ENCODE data around the gene RUBCNL. TPM values are rescaled to one million over a fixed set of nuclear protein-coding genes. Genes with fewer than 3 reads are reported as not detected.

RUBCNL gene
- total and polyA plus RNA-seq, 2 experiments from 2014 or later = 0.44 to 1.0 TPM

- Histone ChIP-seq H4K20me1 (ENCODE audit: insufficient read depth, poor library complexity, severe bottlenecking) (no peaks in the 10 kb centered on the region), H3K27me3 (no peaks in the 10 kb centered on the region), H2AFZ (no peak overlapping the region), H3K4me2 (no peak overlapping the region), H3K27ac (no peak overlapping the region), H3K9me2 (replicated peaks; ENCODE audit: insufficient read depth) (no peaks in the 10 kb centered on the region), H3K4me1 (ENCODE audit: insufficient read depth) (no peaks in the 10 kb centered on the region), H3K36me3 (replicated peaks; ENCODE audit: insufficient read depth, low read depth) (no peaks in the 10 kb centered on the region), H3K79me2 (no peaks in the 10 kb centered on the region), H3K9me3 (ENCODE audit: low read depth) (no peaks in the 10 kb centered on the region), H3K4me3 (no peak overlapping the region)
- 91% methylated on average over 5 of the region's 5 CpGs for WGBS (ENCODE audit: low lambda C conversion rate, missing lambda C conversion rate)
- DNase-seq (ENCODE audit: low spot score) = no peak
- TF ChIP-seq CTCF (IDR thresholded peaks at IDR 0.05; ENCODE audit: poor library complexity) (no peak), EZH2 (IDR thresholded peaks at IDR 0.05; ENCODE audit: borderline replicate concordance) (no peak), EZH2phosphoT487 (IDR thresholded peaks at IDR 0.05; ENCODE audit: low read depth, severe bottlenecking, unreplicated experiment) (no peak)
Measured at GRCh38 chr13:46355088-46355468, 32.0 kb downstream of the RUBCNL start.

DNA sequence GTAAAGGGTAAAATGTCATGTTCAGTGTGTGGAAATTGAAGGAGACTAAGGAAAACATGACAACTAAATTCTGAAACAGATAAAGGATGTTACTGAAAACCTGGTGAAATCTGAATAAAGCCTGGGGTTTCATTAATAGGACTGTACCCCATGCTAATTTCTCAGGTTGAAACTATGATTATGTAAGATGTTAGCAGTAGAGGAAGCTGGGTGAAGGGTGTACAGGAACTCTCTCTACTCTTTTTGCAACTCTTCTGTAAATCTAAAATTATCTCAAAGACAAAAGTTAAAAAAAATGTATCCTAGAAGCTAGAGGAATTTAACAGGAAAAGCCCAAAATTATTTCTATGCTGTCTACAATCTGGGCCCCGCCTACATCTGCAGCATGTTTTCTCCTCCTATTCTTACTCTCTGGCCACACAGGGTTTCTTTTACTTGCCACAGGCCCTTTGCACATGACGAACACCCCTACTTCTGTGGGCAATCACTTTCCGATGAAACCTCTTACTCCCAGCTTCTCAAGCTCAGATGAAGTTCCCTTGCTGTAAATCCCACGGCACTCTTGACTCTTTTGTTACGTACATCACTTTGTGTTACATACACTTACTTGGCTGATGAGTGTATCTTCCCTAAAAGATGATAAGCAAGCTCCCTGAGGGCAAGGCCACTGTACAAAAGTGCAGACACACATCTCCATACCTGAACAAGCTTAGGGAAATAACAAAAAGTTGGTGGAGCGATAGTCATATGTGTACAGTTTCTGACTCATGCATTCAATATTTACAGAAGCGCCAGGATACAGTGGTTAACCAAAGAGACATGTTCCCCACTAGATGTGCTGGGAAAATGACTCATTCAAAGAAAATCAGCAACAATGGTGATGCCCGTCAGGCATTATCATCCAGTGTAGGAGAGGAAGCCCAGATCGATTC, 32.6 kb downstream of the RUBCNL start:
- H3K9me2 ChIP-seq (replicated peaks; ENCODE audit: insufficient read depth) = no peaks in the 10 kb centered on the region
- no peaks in the 10 kb centered on the region for H3K36me3 ChIP-seq (replicated peaks; ENCODE audit: insufficient read depth, low read depth)
- TF ChIP-seq EZH2phosphoT487 (IDR thresholded peaks at IDR 0.05; ENCODE audit: low read depth, severe bottlenecking, unreplicated experiment) = no peak
- no peak for TF ChIP-seq EZH2 (IDR thresholded peaks at IDR 0.05; ENCODE audit: borderline replicate concordance)
- TF ChIP-seq CTCF (IDR thresholded peaks at IDR 0.05; ENCODE audit: poor library complexity) = no peak
- no peaks in the 10 kb centered on the region for H3K9me3 ChIP-seq (ENCODE audit: low read depth)
- H3K79me2 ChIP-seq = no peaks in the 10 kb centered on the region
- no peak overlapping the region for H3K27ac ChIP-seq
- WGBS (ENCODE audit: low lambda C conversion rate, missing lambda C conversion rate) = 84% methylated on average over 9 of the region's 9 CpGs
- H3K4me3 ChIP-seq = no peak overlapping the region
- H2AFZ ChIP-seq = no peak overlapping the region
- no peak overlapping the region for H3K4me2 ChIP-seq
- H3K27me3 ChIP-seq = no peaks in the 10 kb centered on the region
- H3K4me1 ChIP-seq (ENCODE audit: insufficient read depth) = no peaks in the 10 kb centered on the region
- H4K20me1 ChIP-seq (ENCODE audit: insufficient read depth, poor library complexity, severe bottlenecking) = no peaks in the 10 kb centered on the region
- DNase-seq (ENCODE audit: low spot score) = no peak

GRCh38 chr13:46352805-46353204, 34.2 kb downstream of the RUBCNL start:
- Histone ChIP-seq H3K79me2 (no peaks in the 10 kb centered on the region), H3K4me2 (no peak overlapping the region), H2AFZ (no peak overlapping the region), H3K4me3 (no peak overlapping the region), H3K9me2 (replicated peaks; ENCODE audit: insufficient read depth) (no peaks in the 10 kb centered on the region), H3K27me3 (no peaks in the 10 kb centered on the region), H3K36me3 (replicated peaks; ENCODE audit: insufficient read depth, low read depth) (no peaks in the 10 kb centered on the region), H3K9me3 (ENCODE audit: low read depth) (no peaks in the 10 kb centered on the region), H3K4me1 (ENCODE audit: insufficient read depth) (no peaks in the 10 kb centered on the region), H4K20me1 (ENCODE audit: insufficient read depth, poor library complexity, severe bottlenecking) (no peaks in the 10 kb centered on the region), H3K27ac (no peak overlapping the region)
- TF ChIP-seq CTCF (IDR thresholded peaks at IDR 0.05; ENCODE audit: poor library complexity) (no peak), EZH2 (IDR thresholded peaks at IDR 0.05; ENCODE audit: borderline replicate concordance) (no peak), EZH2phosphoT487 (IDR thresholded peaks at IDR 0.05; ENCODE audit: low read depth, severe bottlenecking, unreplicated experiment) (no peak)
- no peak for DNase-seq (ENCODE audit: low spot score)
- WGBS (ENCODE audit: low lambda C conversion rate, missing lambda C conversion rate) = 95% methylated on average over 8 of the region's 8 CpGs
